ENCODE data around the gene ESRRB. TPM values are rescaled to one million over a fixed set of nuclear protein-coding genes. Genes with fewer than 3 reads are reported as not detected.

The ESRRB gene
- total RNA-seq, 3 donors from 2014 or later (not counting 1 experiment from before 2014, with no cell fraction given), result 0.45 to 1.3 TPM; not detected in 1

DNA sequence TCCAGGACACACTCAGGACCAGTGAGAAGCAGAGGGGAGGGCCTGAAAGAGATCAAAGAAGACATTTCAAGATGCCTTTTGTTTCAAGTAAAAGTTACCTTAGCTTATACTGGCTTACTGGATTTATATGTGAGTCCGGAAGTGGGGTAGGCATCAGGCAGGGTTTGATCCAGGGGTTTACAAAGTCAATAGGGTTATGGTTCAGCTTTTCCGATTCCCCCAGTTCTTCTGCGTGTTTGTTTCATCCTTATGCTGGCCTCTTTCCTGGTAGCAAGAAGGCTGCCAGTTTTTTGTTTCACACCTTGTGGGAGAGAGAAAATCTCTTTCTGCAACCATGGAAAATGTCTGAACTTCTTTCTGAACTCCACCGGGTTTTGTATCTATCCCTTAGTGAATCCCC is 126.3 kb downstream of the ESRRB start:
- no peaks in the 10 kb centered on the region for H3K36me3 ChIP-seq (ENCODE audit: control insufficient read depth, insufficient read depth, low read length)
- 94% methylated on average over 4 of the region's 4 CpGs for WGBS (ENCODE audit: insufficient coverage)
- intact Hi-C loops (cut with micrococcal nuclease), result no loop called here
- no peaks in the 10 kb centered on the region for H3K9me3 Mint-ChIP-seq
- no peaks in the 10 kb centered on the region for H3K9me3 ChIP-seq (ENCODE audit: control insufficient read depth, insufficient read depth, low read length)
- H3K4me3 ChIP-seq (ENCODE audit: low read length), result no peak overlapping the region
- no peaks in the 10 kb centered on the region for H3K4me1 ChIP-seq (ENCODE audit: control insufficient read depth, insufficient read depth, low read length)
- H3K27me3 ChIP-seq (ENCODE audit: control insufficient read depth, insufficient read depth, low read length), result no peaks in the 10 kb centered on the region
- H3K27ac Mint-ChIP-seq, result no peak overlapping the region
- TF ChIP-seq CTCF (IDR thresholded peaks at IDR 0.05), result no peak
- no peaks in the 10 kb centered on the region for H3K36me3 Mint-ChIP-seq
- ATAC-seq, result no peak
- no peak overlapping the region for H3K27ac ChIP-seq (ENCODE audit: low read length)
- H3K27me3 Mint-ChIP-seq (ENCODE audit: low read depth in 2 of 2), result peaks cover 0 to 2% of the 10 kb centered on the region in 2 donors
- H3K4me3 Mint-ChIP-seq, result no peak overlapping the region
- no peak for DNase-seq
- H3K4me1 Mint-ChIP-seq, result no peaks in the 10 kb centered on the region

DNA sequence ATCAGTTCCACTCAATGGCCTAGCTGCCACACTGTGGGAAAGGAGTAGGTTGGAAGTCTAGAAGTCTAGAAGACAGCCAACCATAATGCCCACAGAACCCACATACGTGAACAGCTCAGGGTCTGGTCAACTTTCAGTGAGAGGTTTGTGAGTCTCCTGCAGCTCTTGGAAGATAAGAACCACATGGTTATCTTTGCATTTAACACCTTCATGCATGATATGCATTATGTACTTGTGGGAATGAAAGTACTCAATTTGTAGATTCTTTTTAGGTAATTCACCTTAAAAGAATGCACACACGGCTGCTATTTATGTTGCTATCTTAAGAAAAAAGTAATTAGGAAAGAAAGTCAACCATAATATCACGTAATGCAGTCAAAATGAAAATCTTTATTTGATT is 126.7 kb downstream of the ESRRB start:
- Mint-ChIP-seq H3K27me3 (ENCODE audit: low read depth in 2 of 2) (peaks cover 0 to 2% of the 10 kb centered on the region in 2 donors), H3K4me1 (no peaks in the 10 kb centered on the region), H3K4me3 (no peak overlapping the region), H3K36me3 (no peaks in the 10 kb centered on the region), H3K9me3 (no peaks in the 10 kb centered on the region), H3K27ac (no peak overlapping the region)
- ATAC-seq (no peak), DNase-seq (no peak)
- Histone ChIP-seq H3K36me3 (ENCODE audit: control insufficient read depth, insufficient read depth, low read length) (no peaks in the 10 kb centered on the region), H3K4me1 (ENCODE audit: control insufficient read depth, insufficient read depth, low read length) (no peaks in the 10 kb centered on the region), H3K27ac (ENCODE audit: low read length) (no peak overlapping the region), H3K9me3 (ENCODE audit: control insufficient read depth, insufficient read depth, low read length) (no peaks in the 10 kb centered on the region), H3K4me3 (ENCODE audit: low read length) (no peak overlapping the region), H3K27me3 (ENCODE audit: control insufficient read depth, insufficient read depth, low read length) (no peaks in the 10 kb centered on the region)
- 86% methylated on average over 1 of the region's 3 CpGs for WGBS (ENCODE audit: insufficient coverage)
- no peak for TF ChIP-seq CTCF (IDR thresholded peaks at IDR 0.05)
- intact Hi-C loops (cut with micrococcal nuclease), result no loop called here

- no peak for DNase-seq
- no peaks in the 10 kb centered on the region for H3K4me1 ChIP-seq (ENCODE audit: control insufficient read depth, insufficient read depth, low read length)
- Mint-ChIP-seq H3K27ac (no peak overlapping the region), H3K9me3 (no peaks in the 10 kb centered on the region), H3K36me3 (no peaks in the 10 kb centered on the region), H3K27me3 (ENCODE audit: low read depth in 2 of 2) (peaks cover 15 to 16% of the 10 kb centered on the region in 2 donors), H3K4me3 (no peak overlapping the region), H3K4me1 (peaks cover 0 to 7% of the 10 kb centered on the region in 2 donors)
- TF ChIP-seq CTCF (IDR thresholded peaks at IDR 0.05), result no peak
- intact Hi-C loops (cut with micrococcal nuclease), result no loop called here
- H3K4me3 ChIP-seq (ENCODE audit: low read length), result no peak overlapping the region
- H3K27ac ChIP-seq (ENCODE audit: low read length), result no peak overlapping the region
- no peaks in the 10 kb centered on the region for H3K36me3 ChIP-seq (ENCODE audit: control insufficient read depth, insufficient read depth, low read length)
- no peaks in the 10 kb centered on the region for H3K9me3 ChIP-seq (ENCODE audit: control insufficient read depth, insufficient read depth, low read length)
- WGBS (ENCODE audit: insufficient coverage), result 81% methylated on average over 6 of the region's 7 CpGs
- no peak for ATAC-seq
- H3K27me3 ChIP-seq (ENCODE audit: control insufficient read depth, insufficient read depth, low read length), result no peaks in the 10 kb centered on the region
Observed at GRCh38 chr14:76509311-76509710, 133.4 kb downstream of the ESRRB start.

GRCh38 chr14:76510181-76510580 is 134.2 kb downstream of the ESRRB start:
- ATAC-seq, result no peak
- 75% methylated on average over 2 of the region's 3 CpGs for whole genome bisulfite sequencing (ENCODE audit: insufficient coverage)
- no peak overlapping the region for H3K27ac ChIP-seq (ENCODE audit: low read length)
- H3K4me3 ChIP-seq (ENCODE audit: low read length), result no peak overlapping the region
- peaks cover 0 to 7% of the 10 kb centered on the region in 2 donors for H3K4me1 Mint-ChIP-seq
- no peak overlapping the region for H3K4me3 Mint-ChIP-seq
- H3K27me3 ChIP-seq (ENCODE audit: control insufficient read depth, insufficient read depth, low read length), result no peaks in the 10 kb centered on the region
- no peaks in the 10 kb centered on the region for H3K9me3 ChIP-seq (ENCODE audit: control insufficient read depth, insufficient read depth, low read length)
- TF ChIP-seq CTCF (IDR thresholded peaks at IDR 0.05), result no peak
- H3K9me3 Mint-ChIP-seq, result no peaks in the 10 kb centered on the region
- intact Hi-C loops (cut with micrococcal nuclease), result no loop called here
- H3K36me3 ChIP-seq (ENCODE audit: control insufficient read depth, insufficient read depth, low read length), result no peaks in the 10 kb centered on the region
- no peak for DNase-seq
- H3K27me3 Mint-ChIP-seq (ENCODE audit: low read depth in 2 of 2), result peaks cover 15 to 17% of the 10 kb centered on the region in 2 donors
- no peaks in the 10 kb centered on the region for H3K4me1 ChIP-seq (ENCODE audit: control insufficient read depth, insufficient read depth, low read length)
- H3K36me3 Mint-ChIP-seq, result no peaks in the 10 kb centered on the region
- H3K27ac Mint-ChIP-seq, result no peak overlapping the region

Data from natural killer cell (primary cell).